Ovary (tissue), 9 donors: Measurements from ENCODE around the gene WIF1. TPM values are rescaled to one million over a fixed set of nuclear protein-coding genes. Genes with fewer than 3 reads are reported as not detected.

Experiments used
- DNase-seq, 5 donors: peaks; one replicate each; pipeline ENCODE4 v3.0.0-alpha.2; 2019 to 2020
- H3K27ac ChIP-seq, 2 donors: fragments of 200-600 bp; one replicate each; pipeline versions ENCODE4 v1.5.1 to v1.8.0; 2019 to 2022
- H3K27me3 ChIP-seq: fragments of 200-600 bp; one replicate; pipeline ENCODE4 v1.8.0; 2022
- H3K36me3 ChIP-seq: fragments of 200-600 bp; sonication (generic); one replicate; pipeline ENCODE4 v1.5.1; 2019
- H3K4me1 ChIP-seq: one replicate; pipeline ENCODE4 v1.8.1; 2013; ENCODE audit warnings: mild to moderate bottlenecking, moderate library complexity; ENCODE audit not compliant: insufficient read depth
- H3K4me3 ChIP-seq: fragments of 200-600 bp; sonication (generic); one replicate; pipeline ENCODE4 v1.5.1; 2017
- H3K9me3 ChIP-seq, 2 donors: fragments of 200-600 bp in 1 of 2; sonication (generic) in 1 of 2; one replicate each; pipeline versions ENCODE4 v1.5.1 to v1.8.1; 2013 to 2019; ENCODE audit warnings: mild to moderate bottlenecking in 1 of 2, moderate library complexity in 1 of 2
- EP300 ChIP-seq: sonication (generic); formaldehyde crosslinking; IDR thresholded peaks from one replicate; pipeline ENCODE4 v1.6.1; 2017; ENCODE audit warnings: antibody characterized with exemption
- POLR2A ChIP-seq: fragments of 450-650 bp; IDR thresholded peaks from one replicate; pipeline ENCODE4 v1.6.1; 2017; ENCODE audit warnings: antibody characterized with exemption, mild to moderate bottlenecking, moderate library complexity
- WGBS, 3 donors: extraction: QIAGEN DNeasy Blood & Tissue Kit in 1 of 3; methylation state at CpG; one replicate each; pipeline versions ENCODE4 v1.1.5 to v1.1.7; 2013 to 2017; 5-methylcytosine and 5-hydroxymethylcytosine counted together
- intact Hi-C, 4 donors: fragments of 100-400 bp; cut with DNase I; formaldehyde crosslinking; loops; one replicate each; pipeline versions ENCODE4 v1.11.0 to v1.15.1; 2022 to 2023
- polyA plus RNA-seq, 2 donors: library from polyadenylated mRNA; stranded (reverse); fragments of 200-250 nt in 1 of 2; fragments of 350-450 nt in 1 of 2; fragmentation: Illumina TruSeq in 1 of 2; extraction: RNeasy Lipid Tissue Mini Kit (QIAGEN cat#74804) in 1 of 2; gene quantifications; one replicate each; pipeline ENCODE4 v1.2.3, GENCODE V29; 2013 to 2014
- total RNA-seq, 7 donors: library from RNA; depleted of rRNA in 2 of 7; stranded (reverse); fragments of >200 nt in 2 of 7; fragmentation: NEBNext Ultra II Directional in 3 of 7; extraction: Animal tissue kit (Norgen Biotek cat#: 25700) in 3 of 7; gene quantifications; one replicate each; pipeline versions ENCODE4 v1.1.0 to v1.2.4, GENCODE V29; 2016 to 2023
- TF ChIP-seq, protein P1 (sequence below), 3 donors: fragments of 450-650 bp in 2 of 3; fragments of 200-600 bp in 1 of 3; IDR thresholded peaks; one replicate each; pipeline versions ENCODE4 v1.5.1 to v1.8.0; 2016 to 2022; ENCODE audit warnings: antibody characterized with exemption in 3 of 3, mild to moderate bottlenecking in 1 of 3
- donor health status: DM: no; HTN: no; CAD: no; lungs with moderate emphysema.
- donor health status: DM: no; HTN: no; CAD: no.
- donor health status: Bipolar disorder and iron deficiency.
- donor health status: DM: yes; HTN: yes; CAD: no.
- donor health status: DM: no; HTN: no; CAD: no.
- donor health status: DM: yes; HTN: yes; CAD: no.

Gene WIF1
- total and polyA plus RNA-seq, 9 donors = 0.11 to 6.7 (median 2.0) TPM; not detected in 4

DNA sequence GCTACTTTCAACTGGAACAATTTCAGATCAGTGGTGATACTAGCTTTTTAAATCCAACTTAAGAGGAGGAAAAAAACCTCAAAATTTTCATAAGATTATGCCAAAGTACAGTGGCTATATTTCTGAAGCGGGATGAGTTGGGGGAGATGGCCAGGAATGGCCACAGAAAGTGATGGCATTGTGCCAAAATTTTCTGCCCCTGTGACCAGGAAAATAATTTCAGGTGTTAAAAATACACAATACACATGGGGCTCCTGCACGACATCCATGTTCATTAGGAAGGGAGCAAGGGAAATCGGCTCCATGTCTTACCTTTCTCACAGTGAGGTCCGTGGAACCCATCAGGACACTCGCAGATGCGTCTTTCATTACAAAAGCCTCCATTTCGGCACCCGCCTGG lies 53.7 kb downstream of the WIF1 start:
- H3K27me3 ChIP-seq = no peaks in the 10 kb centered on the region
- TF ChIP-seq, protein P1, sequence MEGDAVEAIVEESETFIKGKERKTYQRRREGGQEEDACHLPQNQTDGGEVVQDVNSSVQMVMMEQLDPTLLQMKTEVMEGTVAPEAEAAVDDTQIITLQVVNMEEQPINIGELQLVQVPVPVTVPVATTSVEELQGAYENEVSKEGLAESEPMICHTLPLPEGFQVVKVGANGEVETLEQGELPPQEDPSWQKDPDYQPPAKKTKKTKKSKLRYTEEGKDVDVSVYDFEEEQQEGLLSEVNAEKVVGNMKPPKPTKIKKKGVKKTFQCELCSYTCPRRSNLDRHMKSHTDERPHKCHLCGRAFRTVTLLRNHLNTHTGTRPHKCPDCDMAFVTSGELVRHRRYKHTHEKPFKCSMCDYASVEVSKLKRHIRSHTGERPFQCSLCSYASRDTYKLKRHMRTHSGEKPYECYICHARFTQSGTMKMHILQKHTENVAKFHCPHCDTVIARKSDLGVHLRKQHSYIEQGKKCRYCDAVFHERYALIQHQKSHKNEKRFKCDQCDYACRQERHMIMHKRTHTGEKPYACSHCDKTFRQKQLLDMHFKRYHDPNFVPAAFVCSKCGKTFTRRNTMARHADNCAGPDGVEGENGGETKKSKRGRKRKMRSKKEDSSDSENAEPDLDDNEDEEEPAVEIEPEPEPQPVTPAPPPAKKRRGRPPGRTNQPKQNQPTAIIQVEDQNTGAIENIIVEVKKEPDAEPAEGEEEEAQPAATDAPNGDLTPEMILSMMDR (IDR thresholded peaks at IDR 0.05) = no peak
- no peak for TF ChIP-seq POLR2A
- TF ChIP-seq EP300 = no peak
- no peak overlapping the region for H3K27ac ChIP-seq
- H3K36me3 ChIP-seq = no peaks in the 10 kb centered on the region
- intact Hi-C loops = no loop called here
- H3K4me3 ChIP-seq = no peak overlapping the region
- 89 to 90% (median 89%) methylated on average over 8 of the region's 8 CpGs for WGBS, 3 donors
- no peaks in the 10 kb centered on the region for H3K9me3 ChIP-seq
- DNase-seq = no peak
- no peaks in the 10 kb centered on the region for H3K4me1 ChIP-seq

DNA sequence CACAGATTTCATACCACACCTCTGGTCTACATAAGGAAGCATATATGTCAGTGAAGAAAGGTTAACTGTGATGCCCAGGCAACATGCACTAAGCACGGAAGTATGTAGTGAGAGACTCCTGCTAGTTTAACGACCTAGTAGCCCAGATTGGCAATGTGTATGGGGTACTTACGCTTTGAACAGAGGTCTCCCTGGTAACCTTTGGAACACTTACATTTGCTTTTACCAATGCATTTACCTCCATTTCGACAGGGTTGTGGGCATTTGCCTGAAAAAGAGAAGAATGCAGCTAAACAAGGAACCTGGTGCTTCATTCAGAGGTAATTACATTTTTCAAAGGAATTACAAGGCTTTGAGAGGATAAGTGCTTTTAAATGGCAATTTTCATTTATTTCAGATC lies 65.2 kb downstream of the WIF1 start:
- WGBS, 3 donors = 56 to 69% (median 65%) methylated on average over 4 of the region's 4 CpGs
- Histone ChIP-seq H3K36me3 (no peaks in the 10 kb centered on the region), H3K4me3 (no peak overlapping the region), H3K27me3 (no peaks in the 10 kb centered on the region), H3K4me1 (no peaks in the 10 kb centered on the region), H3K9me3 (no peaks in the 10 kb centered on the region), H3K27ac (no peak overlapping the region)
- intact Hi-C loops = no loop called here
- DNase-seq = no peak
- TF ChIP-seq, protein P1 (IDR thresholded peaks at IDR 0.05) = no peak
- TF ChIP-seq POLR2A = no peak
- no peak for TF ChIP-seq EP300

DNA sequence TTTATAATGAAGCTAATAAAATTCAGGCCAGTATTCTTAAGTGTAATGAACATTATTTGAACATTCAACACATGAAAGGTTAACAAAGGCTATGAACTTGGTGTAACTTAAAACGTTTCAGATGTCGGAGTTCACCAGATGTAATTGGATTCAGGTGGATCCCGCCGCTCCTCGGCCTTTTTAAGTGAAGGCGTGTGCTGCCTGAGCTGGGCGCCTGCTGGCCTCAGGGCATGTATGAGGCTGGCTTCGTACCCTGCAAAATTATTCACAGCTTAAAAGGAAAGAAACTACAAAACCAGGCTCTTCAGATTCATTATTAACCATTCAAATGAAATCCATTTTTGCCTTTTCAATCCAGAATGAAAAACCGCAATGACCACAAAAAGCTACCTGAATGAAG lies 69.9 kb downstream of the WIF1 start:
- Histone ChIP-seq H3K4me1 (no peaks in the 10 kb centered on the region), H3K4me3 (no peak overlapping the region), H3K36me3 (no peaks in the 10 kb centered on the region), H3K27ac (no peak overlapping the region), H3K9me3 (no peaks in the 10 kb centered on the region), H3K27me3 (no peaks in the 10 kb centered on the region)
- DNase-seq = no peak
- WGBS, 3 donors = 64 to 76% (median 70%) methylated on average over 9 of the region's 9 CpGs
- intact Hi-C loops = no loop called here
- no peak for TF ChIP-seq EP300
- no peak for TF ChIP-seq POLR2A
- TF ChIP-seq, protein P1 (IDR thresholded peaks at IDR 0.05) = no peak

DNA sequence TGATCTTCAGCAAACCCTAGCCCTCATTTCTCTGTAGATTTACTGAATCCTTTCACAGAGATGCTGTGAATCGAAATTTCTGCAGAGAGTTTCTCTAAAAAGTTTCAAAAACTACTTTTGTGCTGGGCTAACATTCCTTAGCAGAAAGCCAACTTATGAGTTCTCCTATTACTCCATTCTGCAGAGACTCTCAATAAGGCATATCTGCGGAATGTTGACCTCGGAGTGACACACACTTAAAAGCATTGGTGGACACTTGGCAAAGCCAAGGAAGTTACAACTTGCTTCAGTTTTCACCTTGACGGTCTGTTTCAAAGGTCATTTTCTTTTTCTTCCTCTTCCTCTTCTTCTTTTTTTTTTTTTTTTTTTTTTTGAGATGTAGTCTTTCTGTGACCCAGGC lies 75.8 kb downstream of the WIF1 start:
- Histone ChIP-seq H3K9me3 (no peaks in the 10 kb centered on the region), H3K27ac (no peak overlapping the region), H3K36me3 (no peaks in the 10 kb centered on the region), H3K4me1 (no peaks in the 10 kb centered on the region), H3K4me3 (no peak overlapping the region), H3K27me3 (no peaks in the 10 kb centered on the region)
- TF ChIP-seq EP300 (no peak), POLR2A (no peak)
- TF ChIP-seq, protein P1 (IDR thresholded peaks at IDR 0.05) = no peak
- WGBS, 3 donors = 76 to 84% (median 76%) methylated on average over 4 of the region's 4 CpGs
- intact Hi-C loops = no loop called here
- DNase-seq = no peak

DNA sequence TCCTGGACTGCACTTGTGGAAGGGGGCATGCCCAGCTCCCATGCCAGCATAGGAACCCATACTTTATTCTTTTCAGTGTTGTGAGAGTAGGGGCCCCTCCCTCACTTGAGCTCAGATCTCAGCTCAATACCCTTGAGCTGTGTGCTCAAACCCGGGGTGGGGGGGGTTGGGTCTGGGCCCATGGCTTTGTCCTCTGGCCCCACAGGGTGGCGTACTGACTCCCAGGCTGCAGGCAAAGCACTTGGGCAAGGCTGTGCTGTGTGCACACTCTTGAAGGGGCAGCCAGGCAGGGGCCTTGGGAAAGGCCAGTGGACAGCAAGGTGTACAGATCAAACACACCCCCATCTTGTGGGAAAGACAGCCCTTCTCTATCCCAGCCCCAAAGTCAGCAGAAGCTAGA lies 81.8 kb downstream of the WIF1 start:
- H3K27me3 ChIP-seq = no peaks in the 10 kb centered on the region
- no peaks in the 10 kb centered on the region for H3K36me3 ChIP-seq
- TF ChIP-seq, protein P1 (IDR thresholded peaks at IDR 0.05) = no peak
- TF ChIP-seq POLR2A = no peak
- TF ChIP-seq EP300 = no peak
- intact Hi-C loops = no loop called here
- no peaks in the 10 kb centered on the region for H3K4me1 ChIP-seq
- H3K4me3 ChIP-seq = no peak overlapping the region
- 56 to 75% (median 60%) methylated on average over 2 of the region's 2 CpGs for WGBS, 3 donors
- no peak overlapping the region for H3K27ac ChIP-seq
- H3K9me3 ChIP-seq = no peaks in the 10 kb centered on the region
- no peak for DNase-seq
